Esophagus mucosa (tissue), 1 donor: ENCODE measurements around the gene LYRM4. TPM values are rescaled to one million over a fixed set of nuclear protein-coding genes. Genes with fewer than 3 reads are reported as not detected.
"Not testable (repeated sequence)": the region's sequence is repeated elsewhere in the genome, so short reads cannot be mapped to it uniquely, and the experiment has no call there.

Experiments
- ATAC-seq: fragments of 200-7000 bp; cut with Tn5 transposase; one replicate; pipeline ENCODE4 v1.9.1; 2020
- total RNA-seq: library from RNA; stranded (reverse); gene quantifications from one replicate; pipeline ENCODE4 v1.2.4, GENCODE V29; 2023
- donor health status: DM: yes; HTN: yes; CAD: no.

Gene LYRM4
- total RNA-seq, 1 donor from 2014 or later: 20.3 TPM

GRCh38 chr6:5071216-5071615, 189.5 kb downstream of the LYRM4 start:
- no peak for ATAC-seq

DNA sequence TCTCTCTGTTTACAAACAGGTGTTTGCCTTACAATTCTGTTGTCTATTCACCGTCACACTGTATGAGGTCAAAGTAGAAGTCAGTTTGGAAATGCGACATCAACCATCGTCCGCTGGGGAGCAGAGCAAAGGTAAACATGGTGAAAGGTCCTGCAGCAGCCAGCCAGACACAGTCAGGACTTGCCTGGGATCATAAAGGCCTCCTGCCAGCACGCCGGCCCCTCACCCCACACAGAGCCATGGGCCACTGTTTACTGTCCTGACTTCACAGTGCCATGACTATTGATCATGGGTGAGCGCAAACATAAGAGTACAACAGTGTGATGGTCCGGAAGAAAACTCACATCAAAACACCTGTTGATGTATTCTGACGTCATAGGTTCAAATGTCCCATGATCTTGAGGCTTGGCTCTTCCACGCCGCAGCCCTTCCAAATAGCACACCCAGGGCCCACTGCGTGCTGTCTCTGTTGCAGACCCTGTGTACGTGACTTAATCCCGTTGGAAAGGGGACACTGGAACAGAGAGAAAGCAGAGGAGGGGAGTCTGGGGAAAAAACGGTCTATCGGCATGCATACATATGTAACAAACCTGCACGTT, 192.5 kb downstream of the LYRM4 start:
- ATAC-seq: no peak

DNA sequence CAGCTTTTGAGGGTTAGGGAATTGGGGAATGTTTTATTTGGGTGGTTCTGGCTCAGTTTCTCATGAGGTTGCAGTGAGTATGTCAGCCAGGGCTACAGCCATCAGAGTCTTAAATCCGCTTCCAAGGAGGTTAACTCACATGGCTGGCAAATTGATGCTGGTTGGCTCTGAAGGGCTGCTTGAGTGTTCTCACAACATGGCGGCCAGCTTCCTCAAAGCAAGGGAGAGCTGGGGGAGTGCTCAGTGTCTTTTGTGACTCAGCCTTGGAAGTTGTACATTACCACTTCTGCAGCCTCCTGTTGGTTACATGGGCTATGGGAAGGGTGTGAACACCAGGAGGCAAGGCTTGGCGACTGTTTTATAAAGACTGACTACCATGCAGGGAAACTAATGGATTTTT, 193.4 kb downstream of the LYRM4 start:
- ATAC-seq: no peak

GRCh38 chr6:5066456-5067093, 194.2 kb downstream of the LYRM4 start:
- no peak for ATAC-seq

DNA sequence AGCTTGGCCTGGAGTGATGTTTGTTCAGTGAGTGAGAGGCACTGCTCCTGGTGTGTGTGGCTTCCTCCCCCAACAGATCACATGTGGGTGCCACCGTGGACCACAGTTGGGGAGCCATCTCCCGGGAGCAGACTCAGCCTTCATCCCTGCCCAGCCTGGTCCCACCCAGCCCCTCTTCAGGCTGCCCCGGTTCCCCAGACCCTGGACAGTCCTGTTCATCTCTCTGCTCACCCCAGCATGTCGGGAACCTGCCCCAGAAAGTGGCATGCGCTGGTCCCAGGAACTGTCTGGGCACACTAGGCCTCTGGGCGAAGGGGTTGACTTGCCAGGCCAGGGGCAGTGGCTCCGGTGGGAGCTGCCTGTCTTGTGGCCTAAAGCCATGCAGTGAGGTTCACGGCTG, 197.1 kb downstream of the LYRM4 start:
- ATAC-seq: no peak

DNA sequence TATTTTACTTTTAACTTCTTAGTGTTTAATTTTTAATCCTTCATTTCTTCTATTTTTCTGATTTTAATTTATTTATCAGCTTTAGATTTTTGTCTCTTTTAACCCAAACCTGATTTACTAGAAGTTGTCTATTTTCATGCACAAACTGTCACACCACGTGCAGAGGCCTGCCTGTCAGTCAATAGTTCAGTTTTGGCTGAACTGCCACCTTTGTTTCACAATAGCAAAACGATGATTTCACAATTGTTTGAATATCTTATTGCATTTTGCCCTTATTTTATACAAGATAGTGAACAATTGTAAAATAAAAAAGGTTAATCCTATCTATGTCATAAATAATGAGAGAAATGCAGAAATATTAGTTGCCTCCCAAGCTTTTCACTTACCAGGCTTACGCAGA, 199.6 kb downstream of the LYRM4 start:
- no peak for ATAC-seq

DNA sequence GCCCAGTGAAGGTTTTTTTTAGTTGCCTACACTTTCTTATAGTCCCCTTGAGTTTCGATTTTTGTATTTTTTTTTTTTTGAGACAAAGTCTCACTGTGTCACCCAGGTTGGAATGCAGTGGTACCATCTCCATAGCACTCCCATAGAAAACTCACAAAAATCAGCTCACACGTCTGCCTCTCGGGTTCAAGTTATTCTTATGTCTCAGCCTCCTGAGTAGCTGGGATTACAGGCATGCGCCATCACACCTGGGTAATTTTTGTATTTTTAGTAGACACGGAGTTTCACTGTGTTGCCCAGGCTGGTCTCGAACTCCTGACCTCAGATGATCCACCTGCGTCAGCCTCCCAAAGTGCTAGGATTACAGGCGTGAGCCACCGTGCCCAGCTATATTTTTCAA, 200.3 kb downstream of the LYRM4 start:
- not testable (repeated sequence) for ATAC-seq

DNA sequence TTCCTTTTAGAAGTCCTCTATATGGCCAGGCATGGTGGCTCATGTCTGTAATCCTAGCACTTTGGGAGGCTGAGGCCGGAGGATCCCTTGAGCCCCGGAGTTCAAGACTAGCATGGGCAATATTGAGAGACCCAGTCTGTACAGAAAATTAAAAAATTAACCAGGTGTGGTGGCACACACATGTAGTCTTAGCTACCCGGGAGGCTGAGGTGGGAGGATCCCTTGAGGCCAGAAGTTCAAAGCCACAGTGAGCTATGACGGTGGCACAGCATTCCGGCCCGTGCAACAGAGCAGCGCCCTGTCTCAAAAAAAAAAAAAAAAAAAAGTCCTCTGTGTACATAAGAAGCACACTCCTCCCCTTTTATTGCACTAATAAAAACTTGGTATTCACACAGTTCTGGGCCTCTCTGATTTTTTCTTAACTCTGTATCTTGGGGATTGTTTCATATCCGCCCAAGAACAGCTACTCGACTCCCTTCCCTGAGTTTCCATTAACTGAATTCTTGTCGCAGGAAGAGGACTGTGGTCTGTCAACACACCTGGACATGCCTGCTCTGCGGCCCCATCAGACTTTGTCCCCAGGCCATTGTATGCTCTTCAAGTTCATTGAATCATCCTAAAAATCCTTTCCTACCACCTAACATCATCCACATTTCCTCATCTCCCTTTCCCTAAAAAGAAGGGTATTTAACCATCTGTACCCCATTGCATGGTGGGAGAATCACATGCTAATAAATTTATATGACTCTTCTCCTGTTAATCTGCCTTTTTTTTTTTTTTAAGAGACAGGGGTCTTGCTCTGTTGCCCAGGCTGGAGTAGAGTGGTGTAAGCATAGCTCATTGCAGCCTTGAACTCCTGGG, 201.5 kb downstream of the LYRM4 start:
- ATAC-seq: no peak

Other genes with a start within 250 kb of the LYRM4 start
- gene PPP1R3G, start 175.6 kb downstream of the LYRM4 start, total RNA-seq: 2.0 TPM
- gene FARS2, start 563 bp upstream of the LYRM4 start, total RNA-seq: 15.4 TPM